Naive thymus-derived CD4-positive, alpha-beta T cell (primary cell): ENCODE data around the gene PIK3CB. TPM values are rescaled to one million over a fixed set of nuclear protein-coding genes. Genes with fewer than 3 reads are reported as not detected.
A peak's percentile ranks its signal among the peaks of the same experiment; 100 is the strongest.
"Not testable (repeated sequence)": the region's sequence is repeated elsewhere in the genome, so short reads cannot be mapped to it uniquely, and the experiment has no call there.

Experiments used
- ATAC-seq: fragments of 150-1000 bp; cut with Tn5 transposase; 2 replicates; pipeline ENCODE4 v1.10.0; 2021; ENCODE audit warnings: mild to moderate bottlenecking, moderate library complexity
- CTCF ChIA-PET: fragments of 350-600 bp; sonication (Branson Sonifier 250); formaldehyde crosslinking; loops from one replicate; lab custom pipeline; 2021; ENCODE audit warnings: antibody characterized with exemption; lab: Charles Lee
- POLR2A ChIA-PET: fragments of 350-600 bp; sonication (Branson Sonifier 250); formaldehyde crosslinking; loops from one replicate; lab custom pipeline; 2021; ENCODE audit warnings: antibody characterized with exemption, inconsistent platforms; lab: Charles Lee
- DNase-seq, 9 donors: peaks; one replicate each; pipeline versions ENCODE4 v3.0.0 to v3.0.0-alpha.2; 2020 to 2022; ENCODE audit warnings: mixed read lengths in 1 of 9
- H3K27ac ChIP-seq: one replicate; pipeline ENCODE4 v1.7.0; 2013; ENCODE audit warnings: mild to moderate bottlenecking, low read depth, low read length, moderate library complexity
- H3K27me3 ChIP-seq, 2 donors: one replicate each; pipeline ENCODE4 v1.7.0; 2013; ENCODE audit warnings: low read length in 2 of 2, mild to moderate bottlenecking in 2 of 2, moderate library complexity in 2 of 2; ENCODE audit not compliant: control insufficient read depth in 2 of 2, insufficient read depth in 2 of 2
- H3K36me3 ChIP-seq, 3 experiments: 1 replicate in 2 of 3; 2 replicates in 1 of 3; pipeline ENCODE4 v1.7.0; 2013; ENCODE audit warnings: low read length in 3 of 3, mild to moderate bottlenecking in 3 of 3, moderate library complexity in 1 of 3; ENCODE audit not compliant: insufficient read depth in 3 of 3, control insufficient read depth in 2 of 3
- H3K4me1 ChIP-seq, 2 donors: one replicate each; pipeline ENCODE4 v1.7.0; 2013; ENCODE audit warnings: low read length in 2 of 2, mild to moderate bottlenecking in 2 of 2, moderate library complexity in 1 of 2; ENCODE audit not compliant: control insufficient read depth in 2 of 2, insufficient read depth in 2 of 2
- H3K4me3 ChIP-seq: 2 replicates; pipeline ENCODE4 v1.7.0; 2013; ENCODE audit warnings: mild to moderate bottlenecking, low read length
- H3K9me3 ChIP-seq, 3 experiments: 1 replicate in 2 of 3; 2 replicates in 1 of 3; pipeline ENCODE4 v1.7.0; 2013; ENCODE audit warnings: low read length in 3 of 3; ENCODE audit not compliant: control insufficient read depth in 2 of 3
- H3K27ac Mint-ChIP-seq, 9 donors: one replicate each; pipeline ENCODE4 v1.8.0; 2020 to 2022; ENCODE audit warnings: mixed read lengths in 9 of 9, mild to moderate bottlenecking in 8 of 9, moderate library complexity in 5 of 9, inconsistent platforms in 2 of 9
- H3K27me3 Mint-ChIP-seq, 5 donors: one replicate each; pipeline ENCODE4 v1.8.0; 2021 to 2022; ENCODE audit warnings: mixed read lengths in 5 of 5, mild to moderate bottlenecking in 1 of 5
- H3K36me3 Mint-ChIP-seq, 5 donors: one replicate each; pipeline ENCODE4 v1.8.0; 2020 to 2022; ENCODE audit warnings: mixed read lengths in 5 of 5, mild to moderate bottlenecking in 3 of 5, inconsistent platforms in 1 of 5
- H3K4me1 Mint-ChIP-seq, 7 donors: one replicate each; pipeline ENCODE4 v1.8.0; 2020 to 2022; ENCODE audit warnings: mixed read lengths in 7 of 7, mild to moderate bottlenecking in 3 of 7, inconsistent platforms in 1 of 7
- H3K4me3 Mint-ChIP-seq, 10 donors: one replicate each; pipeline ENCODE4 v1.8.0; 2020 to 2022; ENCODE audit warnings: mild to moderate bottlenecking in 10 of 10, mixed read lengths in 10 of 10, moderate library complexity in 6 of 10, inconsistent platforms in 2 of 10
- H3K9me3 Mint-ChIP-seq, 11 donors: one replicate each; pipeline ENCODE4 v1.8.0; 2020 to 2022; ENCODE audit warnings: mixed read lengths in 11 of 11, mild to moderate bottlenecking in 4 of 11, inconsistent platforms in 1 of 11, moderate library complexity in 1 of 11
- intact Hi-C, 2 donors: fragments of 100-400 bp; cut with micrococcal nuclease; formaldehyde crosslinking; loops; one replicate each; pipeline ENCODE4 v1.15.1; 2023
- polyA plus RNA-seq, 2 donors: library from polyadenylated mRNA; unstranded; fragments of 300-500 nt; fragmentation: Illumina TruSeq; gene quantifications; one replicate each; pipeline ENCODE4 v1.2.3, GENCODE V29; 2021
- total RNA-seq, 6 experiments: library from RNA in 5 of 6; stranded (reverse) in 5 of 6; gene quantifications; 1 replicate in 5 of 6; 2 replicates in 1 of 6; pipeline ENCODE4 v1.2.3 and lab custom pipeline; 2021 to 2026

Gene PIK3CB
- total and polyA plus RNA-seq, 7 experiments from 2014 or later, result 19.6 to 46.9 (median 30.3) TPM

DNA sequence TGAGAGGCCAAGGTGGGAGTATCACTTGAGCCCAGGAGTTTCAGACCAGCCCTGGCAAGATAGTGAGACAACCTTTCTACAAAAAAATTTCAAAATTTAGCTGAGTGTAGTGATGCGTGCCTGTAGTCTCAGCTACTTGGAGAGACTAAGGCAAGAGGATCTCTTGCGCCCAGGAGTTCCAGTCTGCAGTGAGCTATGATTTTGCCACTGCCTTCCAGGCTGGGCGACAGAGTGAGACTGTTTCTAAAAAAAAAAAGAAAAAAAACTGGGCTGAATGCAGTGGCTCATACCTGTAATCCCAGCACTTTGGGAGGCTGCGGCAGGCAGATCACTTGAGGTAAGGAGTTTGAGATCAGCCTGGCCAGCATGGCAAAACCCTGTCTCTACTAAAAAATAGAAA is 14.0 kb upstream of the PIK3CB start:
- Mint-ChIP-seq H3K4me1 (no peaks in the 10 kb centered on the region), H3K4me3 (no peak overlapping the region), H3K27me3 (no peaks in the 10 kb centered on the region), H3K9me3 (no peaks in the 10 kb centered on the region), H3K36me3 (no peaks in the 10 kb centered on the region), H3K27ac (no peak overlapping the region)
- H3K4me3 ChIP-seq, result no peak overlapping the region
- no peaks in the 10 kb centered on the region for H3K4me1 ChIP-seq
- intact Hi-C loops, result no loop called here
- H3K9me3 ChIP-seq, result no peaks in the 10 kb centered on the region
- no peak overlapping the region for H3K27ac ChIP-seq
- ChIA-PET POLR2A (interaction anchor here (0.7 to 0.9 kb wide), 3 partner anchors 9 to 20 kb away, joined by 3 to 5 read pairs (median 3); no protein-coding TSS in a partner anchor), CTCF (no interaction called here)
- no peak for ATAC-seq
- no peaks in the 10 kb centered on the region for H3K36me3 ChIP-seq
- DNase-seq, result no peak
- no peaks in the 10 kb centered on the region for H3K27me3 ChIP-seq

GRCh38 chr3:138846824-138847223 is 12.1 kb upstream of the PIK3CB start:
- H3K27me3 Mint-ChIP-seq, H3K27ac ChIP-seq, H3K4me3 Mint-ChIP-seq, ATAC-seq, H3K36me3 ChIP-seq, H3K27me3 ChIP-seq, DNase-seq, intact Hi-C loops, H3K9me3 ChIP-seq, H3K27ac Mint-ChIP-seq, H3K4me1 Mint-ChIP-seq, POLR2A ChIA-PET, CTCF ChIA-PET, H3K4me3 ChIP-seq, H3K4me1 ChIP-seq, H3K9me3 Mint-ChIP-seq, H3K36me3 Mint-ChIP-seq: not testable (repeated sequence)

GRCh38 chr3:138846262-138846791 is 11.6 kb upstream of the PIK3CB start:
- no peaks in the 10 kb centered on the region for H3K36me3 ChIP-seq
- peaks cover 0 to 2% (median 0%) of the 10 kb centered on the region in 7 donors for H3K4me1 Mint-ChIP-seq
- H3K9me3 Mint-ChIP-seq, result no peaks in the 10 kb centered on the region
- no peak overlapping the region for H3K4me3 ChIP-seq
- H3K4me3 Mint-ChIP-seq, result no peak overlapping the region
- no peak for DNase-seq
- no peak overlapping the region for H3K27ac ChIP-seq
- H3K4me1 ChIP-seq, result no peaks in the 10 kb centered on the region
- intact Hi-C loops, result no loop called here
- H3K9me3 ChIP-seq, result no peaks in the 10 kb centered on the region
- ChIA-PET POLR2A (no interaction called here), CTCF (no interaction called here)
- peak; percentile 60 for ATAC-seq
- no peaks in the 10 kb centered on the region for H3K36me3 Mint-ChIP-seq
- no peak overlapping the region for H3K27ac Mint-ChIP-seq
- H3K27me3 ChIP-seq, result no peaks in the 10 kb centered on the region
- no peaks in the 10 kb centered on the region for H3K27me3 Mint-ChIP-seq

DNA sequence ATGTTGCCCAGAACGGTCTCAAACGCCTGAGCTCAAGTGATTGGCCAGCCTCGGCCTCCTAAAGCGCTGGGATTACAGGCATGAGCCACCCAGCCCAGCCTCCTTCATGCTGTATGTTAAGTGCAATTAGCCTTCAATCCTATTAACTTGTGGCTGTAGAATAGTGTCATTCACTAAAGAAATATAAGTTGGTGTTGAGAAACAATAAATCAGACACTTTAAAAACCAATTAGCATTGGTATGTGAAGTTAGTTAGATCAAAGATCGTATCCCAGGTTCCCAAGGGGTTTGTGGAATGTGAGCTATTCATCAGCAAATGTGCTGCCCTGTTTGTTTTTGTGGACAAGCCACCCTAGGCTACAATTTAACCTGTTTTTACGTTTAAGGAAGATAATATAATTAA is 11.0 kb upstream of the PIK3CB start:
- Mint-ChIP-seq H3K27ac (no peak overlapping the region), H3K4me1 (peaks cover 0 to 2% (median 0%) of the 10 kb centered on the region in 7 donors), H3K36me3 (no peaks in the 10 kb centered on the region), H3K4me3 (no peak overlapping the region), H3K9me3 (no peaks in the 10 kb centered on the region), H3K27me3 (no peaks in the 10 kb centered on the region)
- H3K27ac ChIP-seq, result no peak overlapping the region
- DNase-seq, result no peak
- no peak for ATAC-seq
- intact Hi-C loops, result no loop called here
- ChIA-PET POLR2A (no interaction called here), CTCF (no interaction called here)
- H3K36me3 ChIP-seq, result no peaks in the 10 kb centered on the region
- no peaks in the 10 kb centered on the region for H3K27me3 ChIP-seq
- H3K4me3 ChIP-seq, result no peak overlapping the region
- no peaks in the 10 kb centered on the region for H3K4me1 ChIP-seq
- H3K9me3 ChIP-seq, result no peaks in the 10 kb centered on the region

GRCh38 chr3:138845181-138845601 is 10.5 kb upstream of the PIK3CB start:
- Mint-ChIP-seq H3K9me3 (no peaks in the 10 kb centered on the region), H3K27me3 (no peaks in the 10 kb centered on the region), H3K27ac (no peak overlapping the region), H3K4me1 (peaks cover 0 to 2% (median 0%) of the 10 kb centered on the region in 7 donors), H3K36me3 (no peaks in the 10 kb centered on the region), H3K4me3 (no peak overlapping the region)
- DNase-seq (no peak), ATAC-seq (no peak)
- intact Hi-C loops, result no loop called here
- POLR2A ChIA-PET, result no interaction called here
- Histone ChIP-seq H3K4me1 (no peaks in the 10 kb centered on the region), H3K36me3 (no peaks in the 10 kb centered on the region), H3K9me3 (no peaks in the 10 kb centered on the region), H3K27me3 (no peaks in the 10 kb centered on the region), H3K27ac (no peak overlapping the region), H3K4me3 (no peak overlapping the region)
- CTCF ChIA-PET, result no interaction called here

- Mint-ChIP-seq H3K4me1 (peaks cover 0 to 2% (median 0%) of the 10 kb centered on the region in 7 donors), H3K36me3 (no peaks in the 10 kb centered on the region), H3K27ac (no peak overlapping the region), H3K4me3 (no peak overlapping the region), H3K9me3 (no peaks in the 10 kb centered on the region), H3K27me3 (no peaks in the 10 kb centered on the region)
- intact Hi-C loops, result no loop called here
- ChIA-PET POLR2A (no interaction called here), CTCF (no interaction called here)
- DNase-seq (no peak), ATAC-seq (peak; percentile 53)
- no peak overlapping the region for H3K4me3 ChIP-seq
- no peaks in the 10 kb centered on the region for H3K36me3 ChIP-seq
- H3K9me3 ChIP-seq, result no peaks in the 10 kb centered on the region
- H3K4me1 ChIP-seq, result no peaks in the 10 kb centered on the region
- H3K27me3 ChIP-seq, result no peaks in the 10 kb centered on the region
- no peak overlapping the region for H3K27ac ChIP-seq
These were observed 7.9 kb upstream of the PIK3CB start for GRCh38 chr3:138842483-138843188.

DNA sequence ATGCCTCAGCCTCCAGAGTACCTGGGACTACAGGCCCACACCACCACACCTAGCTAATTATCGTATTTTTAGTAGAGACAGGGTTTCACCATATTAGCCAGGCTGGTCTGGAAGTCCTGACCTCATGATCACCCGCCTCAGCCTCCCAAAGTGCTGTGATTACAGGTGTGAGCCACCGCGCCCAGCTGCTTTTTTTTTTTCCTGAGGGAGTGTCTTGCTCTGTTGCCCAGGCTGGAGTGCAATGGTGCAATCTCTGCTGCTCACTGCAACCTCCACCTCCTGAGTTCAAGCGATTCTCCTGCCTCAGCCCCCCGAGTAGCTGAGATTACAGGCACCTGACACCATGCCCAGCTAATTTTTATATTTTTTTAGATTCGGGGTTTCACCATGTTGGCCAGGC is 3.7 kb upstream of the PIK3CB start:
- POLR2A ChIA-PET, ATAC-seq, H3K27me3 ChIP-seq, H3K27ac ChIP-seq, DNase-seq, intact Hi-C loops, H3K36me3 Mint-ChIP-seq, H3K4me3 ChIP-seq, H3K9me3 ChIP-seq, H3K27me3 Mint-ChIP-seq, H3K36me3 ChIP-seq, H3K9me3 Mint-ChIP-seq: not testable (repeated sequence)
- peaks cover 11 to 18% (median 13%) of the 10 kb centered on the region in 7 donors for H3K4me1 Mint-ChIP-seq
- CTCF ChIA-PET, result interaction anchor here (0.6 kb wide), 1 partner anchor 244 kb away, joined by 3 read pairs; no protein-coding TSS in a partner anchor
- H3K4me3 Mint-ChIP-seq, result peak overlapping the region in 1 of 10 donors; percentile 34
- H3K27ac Mint-ChIP-seq, result peak overlapping the region in 3 of 9 donors; percentile 19 to 84 (median 62)
- peaks cover 12% of the 10 kb centered on the region in 2 donors for H3K4me1 ChIP-seq
